Endothelial cell (in vitro differentiated cells): ENCODE results near the gene CDH26. TPM values are rescaled to one million over a fixed set of nuclear protein-coding genes. Genes with fewer than 3 reads are reported as not detected.
A peak's percentile ranks its signal among the peaks of the same experiment; 100 is the strongest.

Experiments
- DNase-seq: peaks from one replicate; pipeline ENCODE4 v3.0.0; 2021; ENCODE audit warnings: low spot score
- H3K27ac Mint-ChIP-seq: one replicate; pipeline ENCODE4 v1.8.0; 2021; ENCODE audit warnings: mixed read lengths, inconsistent platforms; ENCODE audit not compliant: unreplicated experiment
- H3K27me3 Mint-ChIP-seq: one replicate; pipeline ENCODE4 v1.8.0; 2021; ENCODE audit warnings: mild to moderate bottlenecking, moderate library complexity, mixed read lengths, inconsistent platforms; ENCODE audit not compliant: unreplicated experiment
- H3K36me3 Mint-ChIP-seq: one replicate; pipeline ENCODE4 v1.8.0; 2021; ENCODE audit warnings: mild to moderate bottlenecking, low read depth, mixed read lengths, inconsistent platforms; ENCODE audit not compliant: unreplicated experiment
- H3K4me1 Mint-ChIP-seq: one replicate; pipeline ENCODE4 v1.8.0; 2021; ENCODE audit warnings: mild to moderate bottlenecking, mixed read lengths, inconsistent platforms; ENCODE audit not compliant: unreplicated experiment
- H3K4me3 Mint-ChIP-seq: one replicate; pipeline ENCODE4 v1.8.0; 2021; ENCODE audit warnings: mild to moderate bottlenecking, mixed read lengths, inconsistent platforms; ENCODE audit not compliant: unreplicated experiment
- H3K9me3 Mint-ChIP-seq: one replicate; pipeline ENCODE4 v1.8.0; 2021; ENCODE audit warnings: mixed read lengths, inconsistent platforms; ENCODE audit not compliant: unreplicated experiment
- total RNA-seq: library from RNA; stranded (reverse); fragmentation: NEBNext Ultra II Directional; extraction: Animal tissue kit (Norgen Biotek cat#: 25700); gene quantifications from one replicate; pipeline ENCODE4 v1.2.1, GENCODE V29; 2021; ENCODE audit not compliant: unreplicated experiment
- TF ChIP-seq, protein P1 (sequence below): fragments of 200-600 bp; sonication (generic); IDR thresholded peaks from one replicate; pipeline ENCODE4 v1.5.0; 2021; ENCODE audit warnings: antibody characterized with exemption; ENCODE audit not compliant: unreplicated experiment

CDH26 gene
- total RNA-seq, 1 donor from 2014 or later, result 5.4 TPM

- no peaks in the 10 kb centered on the region for H3K36me3 Mint-ChIP-seq
- TF ChIP-seq, protein P1, sequence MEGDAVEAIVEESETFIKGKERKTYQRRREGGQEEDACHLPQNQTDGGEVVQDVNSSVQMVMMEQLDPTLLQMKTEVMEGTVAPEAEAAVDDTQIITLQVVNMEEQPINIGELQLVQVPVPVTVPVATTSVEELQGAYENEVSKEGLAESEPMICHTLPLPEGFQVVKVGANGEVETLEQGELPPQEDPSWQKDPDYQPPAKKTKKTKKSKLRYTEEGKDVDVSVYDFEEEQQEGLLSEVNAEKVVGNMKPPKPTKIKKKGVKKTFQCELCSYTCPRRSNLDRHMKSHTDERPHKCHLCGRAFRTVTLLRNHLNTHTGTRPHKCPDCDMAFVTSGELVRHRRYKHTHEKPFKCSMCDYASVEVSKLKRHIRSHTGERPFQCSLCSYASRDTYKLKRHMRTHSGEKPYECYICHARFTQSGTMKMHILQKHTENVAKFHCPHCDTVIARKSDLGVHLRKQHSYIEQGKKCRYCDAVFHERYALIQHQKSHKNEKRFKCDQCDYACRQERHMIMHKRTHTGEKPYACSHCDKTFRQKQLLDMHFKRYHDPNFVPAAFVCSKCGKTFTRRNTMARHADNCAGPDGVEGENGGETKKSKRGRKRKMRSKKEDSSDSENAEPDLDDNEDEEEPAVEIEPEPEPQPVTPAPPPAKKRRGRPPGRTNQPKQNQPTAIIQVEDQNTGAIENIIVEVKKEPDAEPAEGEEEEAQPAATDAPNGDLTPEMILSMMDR, result no peak
- no peak overlapping the region for H3K4me3 Mint-ChIP-seq
- H3K27me3 Mint-ChIP-seq, result peaks cover 3% of the 10 kb centered on the region
- H3K27ac Mint-ChIP-seq, result no peak overlapping the region
- DNase-seq, result no peak
- H3K9me3 Mint-ChIP-seq, result no peaks in the 10 kb centered on the region
- H3K4me1 Mint-ChIP-seq, result peaks cover 2% of the 10 kb centered on the region
These were observed 25.5 kb upstream of the CDH26 start for GRCh38 chr20:59932616-59933295.

DNA sequence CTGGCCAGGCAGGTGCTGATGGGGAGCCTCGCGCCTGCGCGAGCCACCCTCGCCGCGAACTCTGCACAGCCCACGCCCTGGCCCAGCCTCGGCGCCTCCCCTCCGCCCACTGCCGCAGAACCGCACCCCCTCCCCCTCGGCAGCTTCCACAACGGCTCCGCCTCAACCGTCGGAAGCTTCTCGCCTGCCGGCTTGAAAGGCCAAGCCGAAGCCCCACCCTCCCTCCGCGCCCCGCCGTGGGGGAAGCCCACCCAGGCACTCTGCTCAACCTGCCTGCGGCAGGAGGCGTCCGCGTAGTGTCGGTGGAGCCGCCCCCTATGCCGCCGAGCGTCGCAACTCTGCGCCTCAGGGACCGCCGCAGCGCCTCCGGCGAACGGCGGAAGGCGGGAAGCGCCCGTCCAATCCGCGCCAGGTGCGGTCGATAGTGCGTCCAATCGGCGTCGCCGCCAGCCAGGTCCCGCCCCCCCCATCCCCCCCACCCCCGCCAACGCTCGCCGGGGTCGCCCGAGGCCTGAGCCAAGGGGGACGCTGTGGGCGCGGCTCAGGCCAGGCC lies 24.9 kb upstream of the CDH26 start, which contains the start of gene SYCP2:
SYCP2 (minus strand) TSS at position 342 of the 553 bp plus-strand sequence. CDS start 11,224 bp downstream, outside the sequence.
- Mint-ChIP-seq H3K36me3 (no peaks in the 10 kb centered on the region), H3K27ac (no peak within 1 kb of the TSS), H3K9me3 (no peaks in the 10 kb centered on the region), H3K27me3 (peaks cover 6% of the 10 kb centered on the region), H3K4me3 (peak within 1 kb of the TSS; percentile 81), H3K4me1 (peaks cover 4% of the 10 kb centered on the region)
- DNase-seq, result no peak
- TF ChIP-seq, protein P1, result no peak

DNA sequence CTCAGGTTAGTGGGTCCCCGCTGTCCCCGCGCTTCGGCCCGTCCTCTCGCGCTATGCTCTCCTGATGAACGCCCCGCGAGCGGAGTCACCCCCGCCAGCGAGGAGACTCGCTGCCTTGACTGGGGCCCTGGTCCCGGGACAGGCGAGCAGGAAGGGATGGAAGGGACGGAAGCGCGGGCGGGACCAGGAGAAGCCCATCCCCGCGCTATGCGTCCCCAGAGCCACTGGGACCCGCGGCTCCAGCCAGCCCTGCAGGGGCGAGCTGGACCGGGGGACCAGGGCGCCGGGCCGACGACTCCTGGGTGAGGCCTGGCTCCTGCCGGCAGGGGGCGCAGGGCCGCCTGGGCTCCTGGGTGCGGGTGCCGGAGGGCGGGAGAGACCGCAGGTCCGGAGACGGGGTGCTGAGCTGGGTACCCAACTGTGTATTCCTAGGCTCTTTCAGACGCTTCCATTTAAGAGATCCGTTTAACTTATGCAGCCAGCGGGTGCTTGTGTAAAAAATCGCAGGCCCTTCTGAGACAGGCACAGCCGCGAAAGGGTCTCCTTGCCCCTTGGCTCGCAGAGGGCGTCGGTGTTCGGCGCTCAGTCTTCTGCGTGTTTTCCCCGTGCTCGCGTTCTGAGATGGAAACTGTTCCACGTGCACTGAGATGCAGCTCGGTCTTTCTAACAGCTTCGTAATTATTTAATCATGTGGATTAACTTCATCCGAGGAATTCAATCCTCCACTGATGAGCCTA lies 24.2 kb upstream of the CDH26 start:
- Mint-ChIP-seq H3K36me3 (no peaks in the 10 kb centered on the region), H3K4me3 (peak overlapping the region; percentile 81)
- peak; percentile 85 for DNase-seq

DNA sequence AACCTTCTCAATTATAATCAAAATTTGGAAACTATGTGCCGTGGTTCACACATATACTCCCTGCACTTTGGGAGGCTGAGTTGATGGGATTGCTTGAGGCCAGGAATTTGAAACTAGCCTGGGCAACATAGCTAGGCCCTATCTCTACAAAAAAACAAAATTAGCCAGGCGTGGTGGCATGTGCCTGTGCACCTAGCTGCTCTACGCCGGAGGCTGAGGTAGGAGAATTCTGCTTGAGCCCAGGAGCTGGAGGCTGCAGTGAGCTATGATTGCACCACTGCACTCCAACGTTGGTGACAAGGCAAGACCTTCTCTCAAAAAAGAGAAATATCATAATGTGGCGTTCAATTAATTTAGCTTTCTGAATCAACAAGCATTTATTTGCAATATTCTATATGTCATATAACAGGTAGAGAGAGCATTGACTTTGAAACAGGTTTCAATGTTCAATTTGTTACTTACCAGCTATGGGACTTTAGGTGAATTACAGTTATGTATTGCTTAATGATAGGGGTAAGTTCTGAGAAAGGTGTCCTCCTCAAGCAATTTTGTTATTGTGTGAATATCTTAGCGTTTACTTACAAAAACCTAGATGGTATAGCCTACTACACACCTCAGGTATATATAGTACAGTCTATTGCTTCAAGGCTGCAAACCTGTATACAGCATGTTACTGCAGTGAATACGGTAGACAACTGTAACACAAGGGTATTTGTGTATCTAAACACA lies 22.6 kb upstream of the CDH26 start:
- Mint-ChIP-seq H3K27me3 (peaks cover 14% of the 10 kb centered on the region), H3K36me3 (no peaks in the 10 kb centered on the region), H3K27ac (no peak overlapping the region), H3K4me1 (peaks cover 8% of the 10 kb centered on the region), H3K4me3 (no peak overlapping the region), H3K9me3 (no peaks in the 10 kb centered on the region)
- TF ChIP-seq, protein P1, result no peak
- no peak for DNase-seq

More for the DNA sequence above, 24.2 kb upstream of the CDH26 start:
- Mint-ChIP-seq H3K9me3 (no peaks in the 10 kb centered on the region), H3K4me1 (peaks cover 8% of the 10 kb centered on the region), H3K27ac (no peak overlapping the region), H3K27me3 (peaks cover 11% of the 10 kb centered on the region)
- TF ChIP-seq, protein P1, result peak; percentile 95
